Measurements from ENCODE around the gene NBL1. TPM values are rescaled to one million over a fixed set of nuclear protein-coding genes. Genes with fewer than 3 reads are reported as not detected.

Gene NBL1
- total and polyA plus RNA-seq, 2 experiments from 2014 or later: 6.1 to 10.6 TPM

DNA sequence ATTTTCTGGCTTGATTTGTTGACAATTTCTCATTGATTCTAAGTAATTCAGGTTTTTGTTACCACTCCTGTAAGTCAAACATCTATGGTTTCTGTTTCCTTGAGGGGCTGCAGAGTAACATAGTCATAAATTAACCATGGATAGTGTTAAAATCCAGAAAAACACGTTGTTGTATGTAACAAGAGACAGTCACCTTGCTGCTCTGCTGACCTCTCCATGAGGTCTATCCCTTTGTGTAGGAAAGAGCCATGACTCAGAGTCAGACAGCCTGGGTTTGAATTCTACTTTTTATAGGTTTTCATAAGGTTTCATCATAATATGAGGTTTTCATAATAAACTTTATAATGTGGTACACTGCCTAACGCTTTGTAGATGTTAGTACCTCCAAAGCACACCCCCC is 27.6 kb upstream of the NBL1 start:
- Histone ChIP-seq H3K27me3 (ENCODE audit: insufficient read depth) (no peaks in the 10 kb centered on the region), H4K20me1 (replicated peaks; ENCODE audit: insufficient read depth) (peaks cover 12% of the 10 kb centered on the region), H2AFZ (no peak overlapping the region), H3K79me2 (replicated peaks; ENCODE audit: insufficient read depth) (peaks cover 56% of the 10 kb centered on the region), H3F3A (replicated peaks; ENCODE audit: low read depth) (no peaks in the 10 kb centered on the region; the same call in 1 of the 2 replicates), H3K9me2 (ENCODE audit: insufficient read depth) (no peaks in the 10 kb centered on the region), H3K4me2 (no peak overlapping the region), H3K4me3 (no peak overlapping the region), H3K36me3 (ENCODE audit: insufficient read depth) (0 out of 2 replicates have a peak, but pooled peaks cover 5% of the 10 kb centered on the region), H3K4me1 (ENCODE audit: insufficient read depth) (peaks cover 7% of the 10 kb centered on the region), H3K27ac (ENCODE audit: low read depth) (no peak overlapping the region)
- no peak overlapping the region for H3K4me3 Mint-ChIP-seq
- H3K27me3 Mint-ChIP-seq (ENCODE audit: insufficient read depth, low read depth, poor library complexity): no peaks in the 10 kb centered on the region
- H3K4me1 Mint-ChIP-seq: peaks cover 15% of the 10 kb centered on the region
- no peaks in the 10 kb centered on the region for H3K9me3 Mint-ChIP-seq
- DNase-seq (ENCODE audit: low spot score): no peak
- ATAC-seq: no peak
- no peak overlapping the region; the same call in 1 of the 2 replicates for H3K27ac Mint-ChIP-seq
- H3K36me3 Mint-ChIP-seq (ENCODE audit: low read depth): no peaks in the 10 kb centered on the region
- TF ChIP-seq, protein P1, sequence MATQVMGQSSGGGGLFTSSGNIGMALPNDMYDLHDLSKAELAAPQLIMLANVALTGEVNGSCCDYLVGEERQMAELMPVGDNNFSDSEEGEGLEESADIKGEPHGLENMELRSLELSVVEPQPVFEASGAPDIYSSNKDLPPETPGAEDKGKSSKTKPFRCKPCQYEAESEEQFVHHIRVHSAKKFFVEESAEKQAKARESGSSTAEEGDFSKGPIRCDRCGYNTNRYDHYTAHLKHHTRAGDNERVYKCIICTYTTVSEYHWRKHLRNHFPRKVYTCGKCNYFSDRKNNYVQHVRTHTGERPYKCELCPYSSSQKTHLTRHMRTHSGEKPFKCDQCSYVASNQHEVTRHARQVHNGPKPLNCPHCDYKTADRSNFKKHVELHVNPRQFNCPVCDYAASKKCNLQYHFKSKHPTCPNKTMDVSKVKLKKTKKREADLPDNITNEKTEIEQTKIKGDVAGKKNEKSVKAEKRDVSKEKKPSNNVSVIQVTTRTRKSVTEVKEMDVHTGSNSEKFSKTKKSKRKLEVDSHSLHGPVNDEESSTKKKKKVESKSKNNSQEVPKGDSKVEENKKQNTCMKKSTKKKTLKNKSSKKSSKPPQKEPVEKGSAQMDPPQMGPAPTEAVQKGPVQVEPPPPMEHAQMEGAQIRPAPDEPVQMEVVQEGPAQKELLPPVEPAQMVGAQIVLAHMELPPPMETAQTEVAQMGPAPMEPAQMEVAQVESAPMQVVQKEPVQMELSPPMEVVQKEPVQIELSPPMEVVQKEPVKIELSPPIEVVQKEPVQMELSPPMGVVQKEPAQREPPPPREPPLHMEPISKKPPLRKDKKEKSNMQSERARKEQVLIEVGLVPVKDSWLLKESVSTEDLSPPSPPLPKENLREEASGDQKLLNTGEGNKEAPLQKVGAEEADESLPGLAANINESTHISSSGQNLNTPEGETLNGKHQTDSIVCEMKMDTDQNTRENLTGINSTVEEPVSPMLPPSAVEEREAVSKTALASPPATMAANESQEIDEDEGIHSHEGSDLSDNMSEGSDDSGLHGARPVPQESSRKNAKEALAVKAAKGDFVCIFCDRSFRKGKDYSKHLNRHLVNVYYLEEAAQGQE (IDR thresholded peaks at IDR 0.05; ENCODE audit: unreplicated experiment): no peak
- TF ChIP-seq JUNB (IDR thresholded peaks at IDR 0.05; ENCODE audit: unreplicated experiment) (no peak), CREB1 (CRISPR knock-in tag; IDR thresholded peaks at IDR 0.05; ENCODE audit: low read depth) (no peak), POLR2AphosphoS5 (IDR thresholded peaks at IDR 0.05; ENCODE audit: low read depth) (no peak), CTCF (conservative IDR thresholded peaks at IDR 0.05; ENCODE audit: low read depth in 2 of 2) (no peak), NANOG (IDR thresholded peaks at IDR 0.05; ENCODE audit: borderline replicate concordance) (no peak), ZNF114 (CRISPR knock-in tag; IDR thresholded peaks at IDR 0.05) (no peak), EZH2 (IDR thresholded peaks at IDR 0.05; ENCODE audit: low read depth, unreplicated experiment) (no peak), ZNF331 (CRISPR knock-in tag; IDR thresholded peaks at IDR 0.05; ENCODE audit: low read depth) (no peak), STAT1 (IDR thresholded peaks at IDR 0.05; ENCODE audit: unreplicated experiment) (no peak), ZNF462 (CRISPR knock-in tag; IDR thresholded peaks at IDR 0.05) (no peak), EZH2phosphoT487 (IDR thresholded peaks at IDR 0.05; ENCODE audit: unreplicated experiment) (no peak)
- TF ChIP-seq, protein P2, sequence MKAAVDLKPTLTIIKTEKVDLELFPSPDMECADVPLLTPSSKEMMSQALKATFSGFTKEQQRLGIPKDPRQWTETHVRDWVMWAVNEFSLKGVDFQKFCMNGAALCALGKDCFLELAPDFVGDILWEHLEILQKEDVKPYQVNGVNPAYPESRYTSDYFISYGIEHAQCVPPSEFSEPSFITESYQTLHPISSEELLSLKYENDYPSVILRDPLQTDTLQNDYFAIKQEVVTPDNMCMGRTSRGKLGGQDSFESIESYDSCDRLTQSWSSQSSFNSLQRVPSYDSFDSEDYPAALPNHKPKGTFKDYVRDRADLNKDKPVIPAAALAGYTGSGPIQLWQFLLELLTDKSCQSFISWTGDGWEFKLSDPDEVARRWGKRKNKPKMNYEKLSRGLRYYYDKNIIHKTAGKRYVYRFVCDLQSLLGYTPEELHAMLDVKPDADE (IDR thresholded peaks at IDR 0.05): no peak

Measured in GM23338 (cell line).